Rectal smooth muscle tissue (tissue), 1 donor: Measurements from ENCODE around the gene RSPO3.

ENCODE experiments used
- H3K27ac ChIP-seq: one replicate; pipeline ENCODE4 v1.7.0; 2013; ENCODE audit warnings: low read depth, low read length, inconsistent platforms
- H3K27me3 ChIP-seq: one replicate; pipeline ENCODE4 v1.7.0; 2013; ENCODE audit warnings: low read length; ENCODE audit not compliant: control insufficient read depth, insufficient read depth
- H3K36me3 ChIP-seq: one replicate; pipeline ENCODE4 v1.7.0; 2013; ENCODE audit warnings: low read length; ENCODE audit not compliant: control insufficient read depth, insufficient read depth
- H3K4me1 ChIP-seq: one replicate; pipeline ENCODE4 v1.7.0; 2013; ENCODE audit warnings: low read length; ENCODE audit not compliant: control insufficient read depth, insufficient read depth
- H3K4me3 ChIP-seq: one replicate; pipeline ENCODE4 v1.7.0; 2013; ENCODE audit warnings: low read length
- H3K9ac ChIP-seq: one replicate; pipeline ENCODE4 v1.7.0; 2013; ENCODE audit warnings: low read length

RSPO3 gene

DNA sequence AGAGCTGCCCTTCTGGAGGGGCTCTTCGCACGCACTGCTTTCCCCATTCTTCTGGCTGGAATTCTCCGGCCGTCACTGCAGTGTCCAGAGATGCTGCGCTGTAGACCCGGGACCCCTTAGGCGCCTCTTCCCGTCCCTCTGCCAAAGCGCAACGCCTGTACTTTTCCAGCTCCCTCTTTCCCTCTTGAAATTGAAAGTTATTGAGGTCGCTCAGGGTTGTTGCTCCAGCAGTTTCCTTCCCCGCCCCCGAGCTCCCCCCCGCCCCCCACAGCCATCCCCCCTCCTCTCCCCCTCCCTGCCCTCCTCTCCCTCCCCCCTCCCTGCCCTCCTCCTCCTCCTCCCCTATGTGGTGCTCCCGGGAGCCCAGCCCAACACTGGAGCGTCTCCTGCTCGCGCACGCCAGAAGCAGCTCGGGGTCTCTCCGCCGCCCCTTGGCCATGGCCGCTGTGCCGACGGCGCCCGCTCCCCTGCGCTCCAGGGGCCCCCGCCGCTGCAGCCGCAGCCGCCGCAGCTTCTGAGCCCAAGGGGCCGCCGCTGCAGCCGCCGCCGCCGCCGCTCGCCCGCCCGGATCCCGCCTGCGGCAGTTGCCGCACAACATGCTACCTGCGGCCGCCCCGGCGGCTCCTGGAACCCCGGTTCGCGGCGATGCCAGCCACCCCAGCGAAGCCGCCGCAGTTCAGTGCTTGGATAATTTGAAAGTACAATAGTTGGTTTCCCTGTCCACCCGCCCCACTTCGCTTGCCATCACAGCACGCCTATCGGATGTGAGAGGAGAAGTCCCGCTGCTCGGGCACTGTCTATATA, at the start of gene RSPO3:
Gene RSPO3 (plus strand): TSS at position 374 of the 804 bp plus-strand sequence. CDS start 522 bp downstream, outside the sequence.
- peaks cover 12% of the 10 kb centered on the region for H3K27me3 ChIP-seq
- H3K27ac ChIP-seq: no peak within 1 kb of the TSS
- H3K4me3 ChIP-seq: peak within 1 kb of the TSS; percentile 77
- no peaks in the 10 kb centered on the region for H3K36me3 ChIP-seq
- no peak within 1 kb of the TSS for H3K9ac ChIP-seq
- H3K4me1 ChIP-seq: peaks cover 7% of the 10 kb centered on the region

GRCh38 chr6:127069659-127070279, 48.7 kb upstream of the RSPO3 start:
- H3K4me1 ChIP-seq: no peaks in the 10 kb centered on the region
- no peak overlapping the region for H3K27ac ChIP-seq

GRCh38 chr6:127073222-127073621, 45.2 kb upstream of the RSPO3 start:
- H3K36me3 ChIP-seq: no peaks in the 10 kb centered on the region
- H3K27me3 ChIP-seq: no peaks in the 10 kb centered on the region
- no peak overlapping the region for H3K4me3 ChIP-seq
- no peaks in the 10 kb centered on the region for H3K4me1 ChIP-seq
- H3K9ac ChIP-seq: no peak overlapping the region
- H3K27ac ChIP-seq: no peak overlapping the region

More at GRCh38 chr6:127069659-127070279, 48.7 kb upstream of the RSPO3 start:
- Histone ChIP-seq H3K36me3 (no peaks in the 10 kb centered on the region), H3K27me3 (no peaks in the 10 kb centered on the region), H3K4me3 (no peak overlapping the region), H3K9ac (no peak overlapping the region)

DNA sequence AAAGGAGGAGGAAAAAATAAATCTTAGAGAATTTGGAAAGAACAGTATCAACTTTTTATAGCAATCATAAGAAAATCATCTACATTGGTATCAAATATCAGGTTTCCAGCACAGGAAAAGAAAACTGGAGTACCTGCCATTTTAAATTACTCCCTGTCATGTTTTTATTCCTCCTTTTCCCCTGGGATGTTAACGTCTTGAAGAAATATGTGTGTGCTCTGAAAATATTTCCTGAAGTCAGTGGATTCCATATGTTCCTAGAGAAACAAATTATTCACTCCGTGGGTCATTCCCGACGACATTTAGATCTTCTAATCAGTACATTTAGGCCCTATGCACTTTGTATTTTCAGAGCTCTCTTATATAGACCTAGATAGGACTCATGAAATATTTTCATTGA, 42.0 kb upstream of the RSPO3 start:
- no peaks in the 10 kb centered on the region for H3K4me1 ChIP-seq
- no peak overlapping the region for H3K9ac ChIP-seq
- no peak overlapping the region for H3K27ac ChIP-seq
- no peaks in the 10 kb centered on the region for H3K27me3 ChIP-seq
- H3K4me3 ChIP-seq: no peak overlapping the region
- H3K36me3 ChIP-seq: no peaks in the 10 kb centered on the region

DNA sequence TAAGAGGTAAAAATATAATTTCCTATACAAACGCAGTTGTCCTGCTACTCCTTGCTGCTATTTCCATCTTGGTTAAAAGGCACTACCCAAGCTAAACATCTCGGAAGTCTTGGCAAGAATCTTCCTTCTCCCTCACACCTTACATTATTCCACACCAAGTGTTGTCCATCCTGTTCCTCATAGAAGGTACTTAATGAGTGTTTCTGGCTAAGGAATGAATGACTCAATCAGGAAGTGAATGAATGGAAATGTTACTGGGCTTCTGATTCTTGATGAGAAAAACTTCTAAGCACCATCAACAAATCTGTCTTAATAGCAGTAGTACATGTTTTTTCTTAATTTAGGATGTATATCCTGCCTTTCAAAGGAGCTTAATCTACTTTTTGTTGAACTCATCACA, 40.6 kb upstream of the RSPO3 start:
- Histone ChIP-seq H3K9ac (no peak overlapping the region), H3K36me3 (no peaks in the 10 kb centered on the region), H3K4me3 (no peak overlapping the region), H3K4me1 (no peaks in the 10 kb centered on the region), H3K27ac (no peak overlapping the region), H3K27me3 (no peaks in the 10 kb centered on the region)

- Histone ChIP-seq H3K27ac (no peak overlapping the region), H3K27me3 (no peaks in the 10 kb centered on the region), H3K9ac (no peak overlapping the region), H3K4me3 (no peak overlapping the region), H3K4me1 (no peaks in the 10 kb centered on the region), H3K36me3 (no peaks in the 10 kb centered on the region)
Observed at GRCh38 chr6:127078669-127079068, 39.8 kb upstream of the RSPO3 start.

GRCh38 chr6:127079681-127080080, 38.8 kb upstream of the RSPO3 start:
- Histone ChIP-seq H3K9ac (no peak overlapping the region), H3K36me3 (no peaks in the 10 kb centered on the region), H3K27ac (no peak overlapping the region), H3K4me1 (no peaks in the 10 kb centered on the region), H3K4me3 (no peak overlapping the region), H3K27me3 (no peaks in the 10 kb centered on the region)

GRCh38 chr6:127080081-127080480, 38.4 kb upstream of the RSPO3 start:
- H3K27me3 ChIP-seq: no peaks in the 10 kb centered on the region
- no peak overlapping the region for H3K9ac ChIP-seq
- no peaks in the 10 kb centered on the region for H3K4me1 ChIP-seq
- no peak overlapping the region for H3K27ac ChIP-seq
- H3K36me3 ChIP-seq: no peaks in the 10 kb centered on the region
- no peak overlapping the region for H3K4me3 ChIP-seq

DNA sequence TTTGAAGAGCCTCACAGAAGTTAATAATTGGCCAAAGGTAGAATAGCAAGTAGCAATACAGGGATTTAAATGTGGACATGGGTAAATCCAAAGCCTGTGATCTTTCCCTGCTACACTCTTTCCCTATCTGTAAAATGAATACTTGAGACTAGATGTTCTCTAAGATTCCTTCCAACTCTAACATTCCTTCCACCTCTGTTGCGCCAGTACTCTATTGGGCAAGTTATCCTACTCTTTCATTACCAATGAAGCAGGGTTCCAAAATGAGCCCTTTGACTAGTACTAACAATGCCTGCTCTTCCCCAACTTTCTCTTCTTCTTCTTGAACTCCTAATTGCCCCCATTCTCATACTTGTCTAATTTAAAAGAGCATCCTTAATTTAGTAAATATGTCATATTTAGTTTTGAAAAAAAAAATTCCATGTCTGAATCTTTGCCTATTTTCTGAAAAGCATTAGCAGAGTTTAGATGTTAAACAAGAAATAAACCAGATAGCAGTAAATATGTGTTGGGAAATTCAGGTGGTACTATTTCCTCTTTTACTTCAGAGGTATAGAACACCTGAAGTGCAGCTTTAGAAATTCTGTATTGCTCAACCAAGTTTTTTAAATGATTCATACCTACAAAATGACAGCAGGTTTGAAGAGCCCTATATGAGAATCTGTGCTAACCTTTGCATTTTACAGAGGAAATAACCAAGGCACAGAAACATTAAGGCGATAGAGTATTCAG, 35.1 kb upstream of the RSPO3 start:
- no peaks in the 10 kb centered on the region for H3K4me1 ChIP-seq
- H3K27me3 ChIP-seq: no peaks in the 10 kb centered on the region
- no peaks in the 10 kb centered on the region for H3K36me3 ChIP-seq
- H3K27ac ChIP-seq: no peak overlapping the region
- H3K4me3 ChIP-seq: no peak overlapping the region
- H3K9ac ChIP-seq: no peak overlapping the region

DNA sequence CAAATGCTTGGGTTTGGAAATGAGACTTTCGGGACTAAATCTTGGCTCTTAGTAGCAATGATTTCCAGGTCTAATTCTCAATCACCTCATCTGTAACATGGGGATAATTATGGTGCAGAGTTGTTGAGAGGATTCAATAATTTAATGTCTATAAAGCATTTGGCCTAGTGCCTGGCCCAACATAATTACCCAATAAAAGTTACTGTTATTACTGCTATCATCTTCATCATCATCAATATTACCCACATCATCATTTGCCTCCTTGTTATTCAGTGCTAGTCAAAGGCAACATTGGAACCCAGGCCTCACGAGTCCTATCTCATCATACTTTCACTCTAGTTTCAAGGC, 34.5 kb upstream of the RSPO3 start:
- Histone ChIP-seq H3K4me3 (no peak overlapping the region), H3K36me3 (no peaks in the 10 kb centered on the region)

DNA sequence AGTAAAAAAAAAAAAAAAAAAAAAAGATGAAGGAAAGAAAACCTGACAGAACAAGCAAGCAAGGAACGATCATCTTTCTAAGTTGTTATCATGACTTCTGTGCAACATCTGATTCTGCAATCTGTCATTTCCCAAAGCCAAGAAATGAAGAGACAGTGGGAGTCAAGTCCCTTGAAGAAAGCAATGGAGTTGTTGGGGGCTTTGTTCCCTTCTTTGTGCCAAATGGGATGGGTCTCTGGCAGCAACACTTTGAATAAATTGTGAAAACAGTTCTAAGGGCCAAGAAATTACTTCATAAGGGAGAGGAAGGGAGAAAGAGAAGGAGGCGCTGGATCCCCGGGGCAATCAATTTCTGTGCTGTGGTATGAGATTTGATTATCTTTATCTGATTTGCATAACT, 33.3 kb upstream of the RSPO3 start:
- no peaks in the 10 kb centered on the region for H3K36me3 ChIP-seq

More for the DNA sequence above, 34.5 kb upstream of the RSPO3 start:
- no peaks in the 10 kb centered on the region for H3K4me1 ChIP-seq
- no peaks in the 10 kb centered on the region for H3K27me3 ChIP-seq
- H3K27ac ChIP-seq: no peak overlapping the region
- H3K9ac ChIP-seq: no peak overlapping the region

DNA sequence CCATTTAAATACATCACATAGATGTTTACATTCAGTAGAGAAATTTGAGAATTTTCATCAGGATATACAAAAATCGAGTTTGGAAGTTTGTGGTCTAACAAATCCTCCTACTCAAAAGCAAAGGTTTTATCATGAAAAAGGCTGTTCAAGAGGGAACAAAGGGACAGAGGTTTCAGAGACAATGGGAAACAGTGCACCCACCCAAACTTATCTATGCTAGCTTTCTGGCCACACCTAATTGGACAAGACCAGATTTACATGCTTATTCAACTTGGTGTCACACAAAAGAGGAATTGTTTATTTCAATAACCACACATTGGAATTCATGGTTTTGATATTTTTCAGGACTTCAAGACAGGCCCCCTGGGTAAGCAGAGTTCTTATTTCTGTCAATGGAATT, 28.4 kb upstream of the RSPO3 start:
- Histone ChIP-seq H3K4me1 (no peaks in the 10 kb centered on the region), H3K27ac (no peak overlapping the region), H3K36me3 (no peaks in the 10 kb centered on the region), H3K9ac (no peak overlapping the region), H3K27me3 (no peaks in the 10 kb centered on the region), H3K4me3 (no peak overlapping the region)

More for the DNA sequence above, 33.3 kb upstream of the RSPO3 start:
- Histone ChIP-seq H3K27me3 (no peaks in the 10 kb centered on the region), H3K27ac (no peak overlapping the region), H3K4me1 (no peaks in the 10 kb centered on the region), H3K4me3 (no peak overlapping the region), H3K9ac (no peak overlapping the region)
